ENCODE results near the gene RTL10.

RTL10 gene

GRCh38 chr22:19807914-19808872 lies 46.5 kb downstream of the RTL10 start:
- no peak for DNase-seq (ENCODE audit: low read depth)

DNA sequence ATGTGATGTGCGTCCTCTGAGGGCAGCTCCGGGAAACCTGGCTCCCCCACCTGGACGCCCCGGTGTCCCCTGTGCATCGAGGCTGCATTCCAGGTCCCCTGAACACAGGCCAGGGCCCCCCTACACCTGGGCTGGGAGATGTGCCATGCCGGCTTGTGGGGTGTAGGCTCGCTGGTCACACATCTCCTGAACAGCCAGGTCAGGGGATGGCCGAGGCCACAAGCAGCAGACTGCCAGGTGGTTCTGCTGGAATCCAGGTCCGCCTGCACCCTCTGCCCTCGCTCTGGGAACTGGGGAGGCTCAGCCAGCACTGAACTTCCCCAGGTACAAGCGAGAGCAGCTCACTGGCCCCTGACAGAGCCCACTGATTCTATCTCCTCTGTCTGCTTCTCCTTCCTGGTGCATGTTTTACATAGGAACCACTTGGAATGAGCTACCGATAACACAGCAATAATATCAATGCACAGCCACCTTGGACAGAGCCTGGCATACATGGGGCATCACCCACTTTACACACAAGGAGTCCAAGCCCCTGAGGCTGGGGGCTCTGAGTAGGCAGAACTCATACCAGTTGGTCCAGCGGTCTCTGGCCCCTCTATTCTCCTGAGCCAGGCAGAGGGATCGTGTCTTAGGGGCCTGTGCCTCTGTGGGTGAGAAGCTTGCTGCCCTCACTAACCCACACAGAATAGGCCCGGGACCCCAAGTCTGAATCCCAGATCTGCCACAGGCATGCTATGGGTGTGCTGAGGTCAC lies 47.3 kb downstream of the RTL10 start:
- no peak overlapping the region for H3K4me3 ChIP-seq (ENCODE audit: low read length)
- DNase-seq (ENCODE audit: low read depth), result no peak
- TF ChIP-seq, protein P1, sequence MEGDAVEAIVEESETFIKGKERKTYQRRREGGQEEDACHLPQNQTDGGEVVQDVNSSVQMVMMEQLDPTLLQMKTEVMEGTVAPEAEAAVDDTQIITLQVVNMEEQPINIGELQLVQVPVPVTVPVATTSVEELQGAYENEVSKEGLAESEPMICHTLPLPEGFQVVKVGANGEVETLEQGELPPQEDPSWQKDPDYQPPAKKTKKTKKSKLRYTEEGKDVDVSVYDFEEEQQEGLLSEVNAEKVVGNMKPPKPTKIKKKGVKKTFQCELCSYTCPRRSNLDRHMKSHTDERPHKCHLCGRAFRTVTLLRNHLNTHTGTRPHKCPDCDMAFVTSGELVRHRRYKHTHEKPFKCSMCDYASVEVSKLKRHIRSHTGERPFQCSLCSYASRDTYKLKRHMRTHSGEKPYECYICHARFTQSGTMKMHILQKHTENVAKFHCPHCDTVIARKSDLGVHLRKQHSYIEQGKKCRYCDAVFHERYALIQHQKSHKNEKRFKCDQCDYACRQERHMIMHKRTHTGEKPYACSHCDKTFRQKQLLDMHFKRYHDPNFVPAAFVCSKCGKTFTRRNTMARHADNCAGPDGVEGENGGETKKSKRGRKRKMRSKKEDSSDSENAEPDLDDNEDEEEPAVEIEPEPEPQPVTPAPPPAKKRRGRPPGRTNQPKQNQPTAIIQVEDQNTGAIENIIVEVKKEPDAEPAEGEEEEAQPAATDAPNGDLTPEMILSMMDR (conservative IDR thresholded peaks at IDR 0.05; ENCODE audit: low read length), result no peak

More at GRCh38 chr22:19807914-19808872, 46.5 kb downstream of the RTL10 start:
- TF ChIP-seq, protein P1 (conservative IDR thresholded peaks at IDR 0.05; ENCODE audit: low read length), result no peak
- no peak overlapping the region for H3K4me3 ChIP-seq (ENCODE audit: low read length)

GRCh38 chr22:19806213-19807160 lies 48.2 kb downstream of the RTL10 start:
- no peak for DNase-seq (ENCODE audit: low read depth)
- no peak overlapping the region for H3K4me3 ChIP-seq (ENCODE audit: low read length)
- TF ChIP-seq, protein P1 (conservative IDR thresholded peaks at IDR 0.05; ENCODE audit: low read length), result no peak

DNA sequence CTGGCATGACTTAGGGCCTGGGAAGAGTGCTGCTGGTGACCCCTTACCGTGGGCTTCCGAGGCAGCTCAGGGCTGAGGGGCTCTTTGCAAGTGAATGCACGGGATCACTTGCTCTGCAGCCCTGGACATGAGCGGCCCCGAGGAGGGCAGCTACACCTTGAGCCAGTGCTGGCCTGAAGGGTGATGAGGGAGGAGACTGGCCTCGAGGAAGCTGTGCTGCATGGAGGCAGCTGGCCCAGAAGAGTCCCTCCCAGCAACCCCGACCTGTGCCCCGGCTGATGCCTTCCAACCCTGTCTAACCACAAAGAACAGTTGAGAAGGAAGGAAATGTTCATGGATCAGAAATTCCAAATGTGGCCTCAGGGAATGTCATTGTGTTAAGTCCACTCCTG lies 48.9 kb downstream of the RTL10 start:
- no peak for DNase-seq (ENCODE audit: low read depth)
- TF ChIP-seq, protein P1 (conservative IDR thresholded peaks at IDR 0.05; ENCODE audit: low read length), result no peak
- no peak overlapping the region for H3K4me3 ChIP-seq (ENCODE audit: low read length)

Measured in AG10803 (cell line).